ENCODE measurements around the gene CTNNA2.

Gene CTNNA2

DNA sequence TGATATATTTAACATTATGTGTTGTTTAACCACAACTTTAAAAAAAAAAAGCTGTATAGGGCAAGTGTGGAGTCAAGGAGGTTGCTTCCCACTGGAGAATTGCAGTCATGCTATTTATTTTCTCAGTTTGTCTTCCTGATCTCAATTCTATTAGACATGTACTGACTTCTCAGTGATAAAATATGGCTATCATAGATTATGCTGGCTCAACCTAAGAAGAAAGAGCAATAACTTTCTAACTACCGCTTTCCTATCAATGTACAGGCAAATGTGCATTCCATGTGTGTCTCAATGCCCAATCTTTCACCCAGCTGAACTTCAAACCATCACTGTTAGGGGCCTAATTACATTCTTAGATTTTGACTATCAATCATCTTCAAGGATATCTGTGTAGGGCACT, 201.4 kb downstream of the CTNNA2 start:
- H3K27me3 ChIP-seq = no peaks in the 10 kb centered on the region
- no peak for TF ChIP-seq CTCF (IDR thresholded peaks at IDR 0.05; ENCODE audit: low read depth, low read length)
- no peaks in the 10 kb centered on the region for H3K9me3 ChIP-seq
- H3K4me3 ChIP-seq (ENCODE audit: low read depth, low read length) = no peak overlapping the region
- DNase-seq = no peak
- H3K4me1 ChIP-seq = no peaks in the 10 kb centered on the region
- no peaks in the 10 kb centered on the region for H3K36me3 ChIP-seq

DNA sequence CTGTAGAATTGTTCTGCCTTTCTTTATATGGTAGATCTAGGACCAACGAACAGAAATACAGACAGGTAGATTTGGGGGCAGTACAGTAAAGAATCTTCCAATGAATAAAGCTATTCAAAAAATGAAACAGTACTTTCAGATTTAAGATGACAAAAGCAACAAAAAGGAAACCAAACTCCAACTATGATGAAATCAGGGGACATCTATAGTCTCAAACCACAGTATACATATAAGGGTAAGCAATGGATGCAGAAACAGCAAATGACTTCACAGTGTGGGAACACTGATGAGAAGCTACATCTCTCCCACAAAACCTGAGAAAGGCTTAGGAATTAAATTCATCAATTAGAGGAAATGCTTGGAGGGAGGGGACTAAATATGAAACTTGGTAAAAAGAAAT, 202.5 kb downstream of the CTNNA2 start:
- Histone ChIP-seq H3K36me3 (no peaks in the 10 kb centered on the region), H3K9me3 (no peaks in the 10 kb centered on the region), H3K27me3 (no peaks in the 10 kb centered on the region), H3K4me3 (ENCODE audit: low read depth, low read length) (no peak overlapping the region), H3K4me1 (no peaks in the 10 kb centered on the region)
- no peak for DNase-seq
- no peak for TF ChIP-seq CTCF (IDR thresholded peaks at IDR 0.05; ENCODE audit: low read depth, low read length)

DNA sequence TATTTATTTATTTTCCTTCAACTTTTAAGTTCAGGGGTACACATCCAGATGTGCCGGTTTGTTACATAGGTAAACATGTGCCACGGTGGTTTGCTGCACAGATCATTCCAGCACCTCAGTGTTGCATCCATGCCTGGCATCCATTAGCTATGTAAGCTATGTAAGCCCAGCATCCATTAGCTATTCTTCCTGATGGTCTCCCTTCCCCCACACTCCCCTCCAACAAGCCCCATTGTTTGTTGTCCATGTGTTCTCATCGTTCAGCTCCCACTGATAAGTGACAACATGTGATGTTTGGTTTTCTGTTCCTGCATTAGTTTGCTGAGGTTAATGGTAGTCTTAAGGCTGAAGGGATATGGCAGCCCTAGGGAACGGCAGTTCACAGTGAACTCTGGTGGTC, 203.4 kb downstream of the CTNNA2 start:
- H3K9me3 ChIP-seq = no peaks in the 10 kb centered on the region
- no peaks in the 10 kb centered on the region for H3K27me3 ChIP-seq
- no peaks in the 10 kb centered on the region for H3K36me3 ChIP-seq
- no peak overlapping the region for H3K4me3 ChIP-seq (ENCODE audit: low read depth, low read length)
- H3K4me1 ChIP-seq = no peaks in the 10 kb centered on the region
- no peak for TF ChIP-seq CTCF (IDR thresholded peaks at IDR 0.05; ENCODE audit: low read depth, low read length)
- peak; percentile 13 for DNase-seq

DNA sequence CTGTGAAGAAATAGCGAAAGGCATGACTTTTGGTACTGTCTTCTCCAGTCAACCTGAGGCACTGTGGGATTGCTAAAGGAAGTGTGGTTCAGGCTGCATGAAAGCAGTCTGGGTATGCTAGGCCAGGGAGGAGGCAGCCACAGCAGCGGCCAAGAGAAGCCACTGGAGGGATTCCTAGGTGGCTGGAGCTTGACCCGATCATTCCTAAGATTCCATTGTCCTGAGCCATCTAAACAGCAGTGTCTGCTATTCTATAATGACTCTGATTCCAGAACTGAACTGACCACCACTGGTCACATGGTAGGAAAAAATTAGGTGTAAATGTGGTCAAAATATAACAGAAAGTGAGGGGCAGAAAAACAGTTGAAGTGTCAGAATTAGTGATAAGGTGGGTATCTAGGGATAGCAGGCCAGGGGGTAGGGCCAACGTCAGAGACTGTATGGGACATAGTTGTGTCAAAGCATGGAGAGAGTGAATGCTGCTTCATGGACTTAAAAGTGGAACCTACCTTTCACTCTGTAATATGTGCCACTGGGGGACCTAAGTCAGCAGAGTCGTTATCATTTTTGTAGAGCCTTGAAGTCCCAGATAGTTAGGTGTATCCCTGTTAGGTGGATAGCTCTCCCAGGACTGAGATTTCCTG, 204.6 kb downstream of the CTNNA2 start:
- no peaks in the 10 kb centered on the region for H3K9me3 ChIP-seq

DNA sequence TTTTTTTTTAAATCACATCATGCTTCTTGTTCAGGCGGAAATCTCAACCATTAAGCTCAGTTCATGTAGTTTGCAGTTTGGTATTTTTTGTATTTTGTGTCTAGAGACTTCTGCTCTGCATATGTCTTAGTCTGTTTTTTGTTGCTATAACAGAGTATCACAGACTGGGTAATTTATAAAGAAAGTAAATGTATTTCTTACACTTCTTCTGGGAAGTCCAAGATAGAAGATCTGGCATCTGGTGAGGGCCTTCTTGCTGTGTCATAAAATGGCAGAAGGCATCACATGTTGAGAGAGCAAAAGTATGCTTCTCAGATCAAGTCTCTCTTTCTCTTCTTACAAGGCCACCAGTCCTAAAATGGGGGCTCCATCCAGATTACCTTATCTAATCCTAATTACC, 208.2 kb downstream of the CTNNA2 start:
- no peak for DNase-seq
- Histone ChIP-seq H3K36me3 (no peaks in the 10 kb centered on the region), H3K4me1 (no peaks in the 10 kb centered on the region), H3K9me3 (no peaks in the 10 kb centered on the region), H3K27me3 (no peaks in the 10 kb centered on the region), H3K4me3 (ENCODE audit: low read depth, low read length) (no peak overlapping the region)
- no peak for TF ChIP-seq CTCF (IDR thresholded peaks at IDR 0.05; ENCODE audit: low read depth, low read length)

More for the DNA sequence above, 204.6 kb downstream of the CTNNA2 start:
- no peaks in the 10 kb centered on the region for H3K27me3 ChIP-seq
- no peak for TF ChIP-seq CTCF (IDR thresholded peaks at IDR 0.05; ENCODE audit: low read depth, low read length)
- H3K4me3 ChIP-seq (ENCODE audit: low read depth, low read length) = no peak overlapping the region
- no peak for DNase-seq
- H3K36me3 ChIP-seq = no peaks in the 10 kb centered on the region
- no peaks in the 10 kb centered on the region for H3K4me1 ChIP-seq

DNA sequence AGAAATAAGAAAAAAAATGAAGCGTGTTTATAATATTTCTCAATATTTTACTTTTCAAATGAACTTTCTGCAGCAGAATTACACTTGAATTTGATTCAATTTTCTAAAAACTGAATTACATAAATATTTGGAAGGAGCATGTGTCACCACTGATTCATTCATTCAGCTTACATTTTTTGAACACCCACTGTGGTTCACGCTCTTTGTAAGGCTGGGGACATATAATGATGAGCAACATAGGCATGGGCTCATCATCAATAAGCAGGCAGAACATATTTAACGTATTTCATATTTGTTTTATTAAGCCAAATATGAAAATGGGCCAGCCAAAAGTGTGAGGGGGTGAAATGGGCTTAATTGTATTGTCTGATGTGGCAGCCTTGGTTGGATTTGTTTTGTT, 209.1 kb downstream of the CTNNA2 start:
- H3K4me1 ChIP-seq = no peaks in the 10 kb centered on the region
- TF ChIP-seq CTCF (IDR thresholded peaks at IDR 0.05; ENCODE audit: low read depth, low read length) = no peak
- DNase-seq = no peak
- H3K4me3 ChIP-seq (ENCODE audit: low read depth, low read length) = no peak overlapping the region
- H3K27me3 ChIP-seq = no peaks in the 10 kb centered on the region
- H3K9me3 ChIP-seq = no peaks in the 10 kb centered on the region
- H3K36me3 ChIP-seq = no peaks in the 10 kb centered on the region

All from BE2C (cell line).